H1 (cell line): Measurements from ENCODE around the gene ANP32A.
A peak's percentile ranks its signal among the peaks of the same experiment; 100 is the strongest.

Experiments used
- CTCF ChIP-seq, 3 experiments: IDR thresholded peaks; 1 replicate in 2 of 3; 2 replicates in 1 of 3; pipeline versions ENCODE4 v1.5.1 to v1.6.1; 2011; ENCODE audit warnings: low read length in 3 of 3, mild to moderate bottlenecking in 3 of 3, inconsistent platforms in 2 of 3, low read depth in 1 of 3, moderate library complexity in 1 of 3; ENCODE audit not compliant: insufficient read depth in 1 of 3; ENCODE audit errors: control extremely low read depth in 1 of 3
- EZH2 ChIP-seq: fragments of 200-600 bp; sonication (generic); IDR thresholded peaks from 2 replicates; pipeline ENCODE4 v1.7.1; 2012; ENCODE audit warnings: low read depth, mild to moderate bottlenecking, moderate library complexity, low read length, inconsistent platforms; ENCODE audit not compliant: severe bottlenecking
- HDAC6 ChIP-seq: IDR thresholded peaks from one replicate; pipeline ENCODE4 v1.7.1; 2012; ENCODE audit warnings: low read depth, mild to moderate bottlenecking, inconsistent platforms, low read length, moderate library complexity
- USF2 ChIP-seq: IDR thresholded peaks from 2 replicates; pipeline ENCODE4 v1.6.1; 2011; ENCODE audit warnings: low read length, improper control_type of control experiment

GRCh38 chr15:68829068-68829467, 8.4 kb upstream of the ANP32A start:
- TF ChIP-seq USF2 (peak; percentile 52), CTCF (IDR thresholded peaks at IDR 0.05; ENCODE audit: control extremely low read depth in 1 of 3, insufficient read depth in 1 of 3, low read depth in 1 of 3, low read length in 3 of 3) (peak in 2 of 3 experiments; percentile 51 to 60; a peak in 3 of 4 replicates), HDAC6 (no peak), EZH2 (no peak)
